HepG2 (cell line): Measurements from ENCODE around the gene PATZ1. TPM values are rescaled to one million over a fixed set of nuclear protein-coding genes. Genes with fewer than 3 reads are reported as not detected.

Experiments
- ARNT2 ChIP-seq: sonication (generic); formaldehyde crosslinking; IDR thresholded peaks from 2 replicates; pipeline ENCODE4 v1.8.0; 2022; ENCODE audit warnings: mild to moderate bottlenecking, low read depth, missing genetic modification reagents, moderate library complexity
- FOXK1 ChIP-seq: sonication (generic); formaldehyde crosslinking; IDR thresholded peaks from 2 replicates; pipeline ENCODE4 v1.4.0; 2020; ENCODE audit warnings: low read depth, missing genetic modification reagents, borderline replicate concordance
- GABPB1 ChIP-seq: IDR thresholded peaks from 2 replicates; pipeline ENCODE4 v1.6.1; 2016; ENCODE audit warnings: mild to moderate bottlenecking, missing genetic modification reagents, moderate library complexity, missing compliant biosample characterization
- HNF4G ChIP-seq, 2 experiments: sonication (generic) in 1 of 2; formaldehyde crosslinking in 1 of 2; IDR thresholded peaks; 2 replicates each; pipeline versions ENCODE4 v1.4.0 to v1.6.1; 2011 to 2020; ENCODE audit warnings: borderline replicate concordance in 2 of 2, low read depth in 2 of 2, mild to moderate bottlenecking in 2 of 2, low read length in 1 of 2, missing genetic modification reagents in 1 of 2, moderate library complexity in 1 of 2
- KDM3A ChIP-seq: IDR thresholded peaks from 2 replicates; pipeline ENCODE4 v1.6.1; 2018; ENCODE audit warnings: low read depth, missing compliant biosample characterization
- MIER3 ChIP-seq: IDR thresholded peaks from 2 replicates; pipeline ENCODE4 v1.6.1; 2016; ENCODE audit warnings: missing compliant biosample characterization, borderline replicate concordance
- MIXL1 ChIP-seq: IDR thresholded peaks from 2 replicates; pipeline ENCODE4 v1.6.1; 2016
- MTA1 ChIP-seq: sonication (generic); formaldehyde crosslinking; IDR thresholded peaks from 2 replicates; pipeline ENCODE4 v1.4.0; 2020; ENCODE audit warnings: missing genetic modification reagents, mild to moderate bottlenecking, borderline replicate concordance
- MYC ChIP-seq: sonication (generic); formaldehyde crosslinking; IDR thresholded peaks from 2 replicates; pipeline ENCODE4 v1.9.0; 2021; ENCODE audit warnings: missing genetic modification reagents, borderline replicate concordance
- PRPF4 ChIP-seq: fragments of 200-400 bp; formaldehyde crosslinking; IDR thresholded peaks from 2 replicates; pipeline ENCODE4 v1.6.1; 2016; ENCODE audit warnings: low read length, low read depth; ENCODE audit not compliant: poor library complexity, severe bottlenecking
- SOX5 ChIP-seq: IDR thresholded peaks from 2 replicates; pipeline ENCODE4 v1.6.1; 2016; ENCODE audit warnings: borderline replicate concordance
- STAG1 ChIP-seq: sonication (generic); formaldehyde crosslinking; IDR thresholded peaks from 2 replicates; pipeline ENCODE4 v1.4.0; 2020; ENCODE audit warnings: missing genetic modification reagents
- ZNF121 ChIP-seq: sonication (generic); formaldehyde crosslinking; IDR thresholded peaks from 2 replicates; pipeline ENCODE4 v1.5.0; 2020; ENCODE audit warnings: mild to moderate bottlenecking, missing genetic modification reagents
- ZNF660 ChIP-seq: sonication (generic); formaldehyde crosslinking; IDR thresholded peaks from 2 replicates; pipeline ENCODE4 v1.5.1; 2020; ENCODE audit warnings: mild to moderate bottlenecking, low read depth, missing genetic modification reagents, borderline replicate concordance
- ZNF883 ChIP-seq: sonication (generic); formaldehyde crosslinking; IDR thresholded peaks from 2 replicates; pipeline ENCODE4 v1.5.1; 2020; ENCODE audit warnings: mild to moderate bottlenecking, missing genetic modification reagents; ENCODE audit errors: not compliant biosample characterization
- polyA plus RNA-seq, 8 experiments: library from polyadenylated mRNA; depleted of rRNA in 3 of 8; stranded (reverse) in 7 of 8; unstranded in 1 of 8; fragments of >200 nt; fragmentation: Illumina TruSeq in 4 of 8; extraction: Trizol in 4 of 8; gene quantifications; 2 replicates each; pipeline versions ENCODE4 v1.2.1 to v1.2.3, GENCODE V29; 2011 to 2016; ENCODE audit warnings: low read depth in 4 of 8, missing spikeins in 1 of 8, mixed read lengths in 1 of 8; ENCODE audit not compliant: insufficient read depth in 1 of 8
- total RNA-seq, 5 experiments: library from RNA; depleted of rRNA; stranded (reverse); fragments of >200 nt; fragmentation: Illumina TruSeq; extraction: Trizol; gene quantifications; 2 replicates each; pipeline ENCODE4 v1.2.3, GENCODE V29; 2016; ENCODE audit warnings: low read depth in 1 of 5
- TF ChIP-seq, protein P1 (sequence below): sonication (generic); formaldehyde crosslinking; IDR thresholded peaks from 2 replicates; pipeline ENCODE4 v1.4.0; 2020; ENCODE audit warnings: mild to moderate bottlenecking, missing genetic modification reagents, borderline replicate concordance
- TF ChIP-seq, protein P2 (sequence below): sonication (generic); formaldehyde crosslinking; IDR thresholded peaks from 2 replicates; pipeline ENCODE4 v1.5.1; 2020; ENCODE audit warnings: missing genetic modification reagents, mild to moderate bottlenecking, borderline replicate concordance
- TF ChIP-seq, protein P3 (sequence below): sonication (generic); formaldehyde crosslinking; IDR thresholded peaks from 2 replicates; pipeline ENCODE4 v1.5.0; 2020; ENCODE audit warnings: missing genetic modification reagents

PATZ1 gene
- total and polyA plus RNA-seq, 2 of the 13 experiments (the other 11 are each of a cell fraction or from before 2014, with no cell fraction given), result 24.9 to 30.5 TPM

DNA sequence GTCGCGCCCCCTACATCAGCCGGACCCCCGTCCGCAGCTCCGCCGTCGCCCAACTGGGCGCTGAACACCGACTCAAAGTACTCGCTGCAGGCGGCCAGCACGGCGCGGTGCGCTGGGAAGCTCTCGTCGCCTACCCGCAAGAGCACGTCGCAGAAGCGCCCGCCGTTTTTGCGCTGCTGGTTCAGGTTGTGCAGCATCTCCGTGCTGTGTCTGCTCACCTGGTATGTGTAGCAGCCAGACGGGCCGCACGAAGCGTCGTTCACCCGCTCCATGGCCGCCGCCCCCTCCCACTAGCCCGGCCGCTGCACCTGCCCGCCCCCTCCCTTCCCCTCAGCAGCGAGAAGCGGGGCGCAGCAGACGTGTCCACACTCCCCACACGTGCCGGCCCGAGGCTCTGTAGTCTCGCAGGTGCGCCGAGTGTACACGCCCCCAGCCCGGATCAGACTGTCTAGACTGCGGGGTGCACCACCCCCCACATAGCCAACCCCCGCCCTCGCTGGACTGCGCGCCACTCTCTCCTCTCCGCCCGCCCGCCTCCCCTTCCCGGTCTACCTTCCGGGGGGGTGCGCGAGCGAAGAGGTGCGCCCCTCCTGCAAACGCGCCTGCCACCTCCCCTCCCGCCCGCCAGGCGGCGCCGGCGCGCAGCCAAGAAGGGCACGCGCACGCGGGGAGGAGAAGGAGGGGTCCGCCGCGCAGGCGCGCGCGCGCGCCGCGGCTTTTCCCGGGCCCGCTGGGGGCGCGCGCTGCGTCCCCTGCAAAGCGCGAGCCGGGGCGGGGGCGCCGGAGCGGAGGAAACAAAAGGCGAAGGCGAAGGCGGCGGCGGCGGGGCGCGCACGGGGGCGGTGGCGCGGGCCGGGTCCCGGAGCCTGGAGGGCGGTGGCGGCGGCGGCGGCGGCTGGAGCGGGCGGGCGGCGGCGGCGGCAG is 553 bp downstream of the PATZ1 start (continued):
- TF ChIP-seq, protein P1, sequence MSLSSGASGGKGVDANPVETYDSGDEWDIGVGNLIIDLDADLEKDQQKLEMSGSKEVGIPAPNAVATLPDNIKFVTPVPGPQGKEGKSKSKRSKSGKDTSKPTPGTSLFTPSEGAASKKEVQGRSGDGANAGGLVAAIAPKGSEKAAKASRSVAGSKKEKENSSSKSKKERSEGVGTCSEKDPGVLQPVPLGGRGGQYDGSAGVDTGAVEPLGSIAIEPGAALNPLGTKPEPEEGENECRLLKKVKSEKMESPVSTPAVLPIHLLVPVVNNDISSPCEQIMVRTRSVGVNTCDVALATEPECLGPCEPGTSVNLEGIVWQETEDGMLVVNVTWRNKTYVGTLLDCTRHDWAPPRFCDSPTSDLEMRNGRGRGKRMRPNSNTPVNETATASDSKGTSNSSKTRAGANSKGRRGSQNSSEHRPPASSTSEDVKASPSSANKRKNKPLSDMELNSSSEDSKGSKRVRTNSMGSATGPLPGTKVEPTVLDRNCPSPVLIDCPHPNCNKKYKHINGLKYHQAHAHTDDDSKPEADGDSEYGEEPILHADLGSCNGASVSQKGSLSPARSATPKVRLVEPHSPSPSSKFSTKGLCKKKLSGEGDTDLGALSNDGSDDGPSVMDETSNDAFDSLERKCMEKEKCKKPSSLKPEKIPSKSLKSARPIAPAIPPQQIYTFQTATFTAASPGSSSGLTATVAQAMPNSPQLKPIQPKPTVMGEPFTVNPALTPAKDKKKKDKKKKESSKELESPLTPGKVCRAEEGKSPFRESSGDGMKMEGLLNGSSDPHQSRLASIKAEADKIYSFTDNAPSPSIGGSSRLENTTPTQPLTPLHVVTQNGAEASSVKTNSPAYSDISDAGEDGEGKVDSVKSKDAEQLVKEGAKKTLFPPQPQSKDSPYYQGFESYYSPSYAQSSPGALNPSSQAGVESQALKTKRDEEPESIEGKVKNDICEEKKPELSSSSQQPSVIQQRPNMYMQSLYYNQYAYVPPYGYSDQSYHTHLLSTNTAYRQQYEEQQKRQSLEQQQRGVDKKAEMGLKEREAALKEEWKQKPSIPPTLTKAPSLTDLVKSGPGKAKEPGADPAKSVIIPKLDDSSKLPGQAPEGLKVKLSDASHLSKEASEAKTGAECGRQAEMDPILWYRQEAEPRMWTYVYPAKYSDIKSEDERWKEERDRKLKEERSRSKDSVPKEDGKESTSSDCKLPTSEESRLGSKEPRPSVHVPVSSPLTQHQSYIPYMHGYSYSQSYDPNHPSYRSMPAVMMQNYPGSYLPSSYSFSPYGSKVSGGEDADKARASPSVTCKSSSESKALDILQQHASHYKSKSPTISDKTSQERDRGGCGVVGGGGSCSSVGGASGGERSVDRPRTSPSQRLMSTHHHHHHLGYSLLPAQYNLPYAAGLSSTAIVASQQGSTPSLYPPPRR (CRISPR knock-in tag), result 0 out of 2 replicates have a peak, but pooled peaks have one; percentile 21
- peak; percentile 30; the same call in 1 of the 2 replicates for TF ChIP-seq MIXL1 (CRISPR knock-in tag)
- TF ChIP-seq MTA1 (CRISPR knock-in tag), result peak; percentile 68; the same call in 1 of the 2 replicates
- peak; percentile 66; the same call in 1 of the 2 replicates for TF ChIP-seq ARNT2
- TF ChIP-seq SOX5 (CRISPR knock-in tag), result no peak
- TF ChIP-seq STAG1 (CRISPR knock-in tag), result peak; percentile 50
- TF ChIP-seq ZNF660 (CRISPR knock-in tag), result no peak
- no peak for TF ChIP-seq PRPF4
- TF ChIP-seq KDM3A (CRISPR knock-in tag), result 0 out of 2 replicates have a peak, but pooled peaks have one; percentile 60
- TF ChIP-seq, protein P2, sequence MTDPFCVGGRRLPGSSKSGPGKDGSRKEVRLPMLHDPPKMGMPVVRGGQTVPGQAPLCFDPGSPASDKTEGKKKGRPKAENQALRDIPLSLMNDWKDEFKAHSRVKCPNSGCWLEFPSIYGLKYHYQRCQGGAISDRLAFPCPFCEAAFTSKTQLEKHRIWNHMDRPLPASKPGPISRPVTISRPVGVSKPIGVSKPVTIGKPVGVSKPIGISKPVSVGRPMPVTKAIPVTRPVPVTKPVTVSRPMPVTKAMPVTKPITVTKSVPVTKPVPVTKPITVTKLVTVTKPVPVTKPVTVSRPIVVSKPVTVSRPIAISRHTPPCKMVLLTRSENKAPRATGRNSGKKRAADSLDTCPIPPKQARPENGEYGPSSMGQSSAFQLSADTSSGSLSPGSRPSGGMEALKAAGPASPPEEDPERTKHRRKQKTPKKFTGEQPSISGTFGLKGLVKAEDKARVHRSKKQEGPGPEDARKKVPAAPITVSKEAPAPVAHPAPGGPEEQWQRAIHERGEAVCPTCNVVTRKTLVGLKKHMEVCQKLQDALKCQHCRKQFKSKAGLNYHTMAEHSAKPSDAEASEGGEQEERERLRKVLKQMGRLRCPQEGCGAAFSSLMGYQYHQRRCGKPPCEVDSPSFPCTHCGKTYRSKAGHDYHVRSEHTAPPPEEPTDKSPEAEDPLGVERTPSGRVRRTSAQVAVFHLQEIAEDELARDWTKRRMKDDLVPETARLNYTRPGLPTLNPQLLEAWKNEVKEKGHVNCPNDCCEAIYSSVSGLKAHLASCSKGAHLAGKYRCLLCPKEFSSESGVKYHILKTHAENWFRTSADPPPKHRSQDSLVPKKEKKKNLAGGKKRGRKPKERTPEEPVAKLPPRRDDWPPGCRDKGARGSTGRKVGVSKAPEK (CRISPR knock-in tag), result no peak
- peak; percentile 29; the same call in 1 of the 2 replicates for TF ChIP-seq MYC (CRISPR knock-in tag)
- no peak for TF ChIP-seq FOXK1
- peak; percentile 12; the same call in 1 of the 2 replicates for TF ChIP-seq GABPB1 (CRISPR knock-in tag)
- TF ChIP-seq HNF4G (IDR thresholded peaks at IDR 0.05; ENCODE audit: borderline replicate concordance, low read depth, low read length), result no peak
- TF ChIP-seq HNF4G (CRISPR knock-in tag; IDR thresholded peaks at IDR 0.05; ENCODE audit: borderline replicate concordance, low read depth), result peak; percentile 45; the same call in 1 of the 2 replicates
- TF ChIP-seq ZNF883, result no peak
- TF ChIP-seq MIER3 (CRISPR knock-in tag), result 0 out of 2 replicates have a peak, but pooled peaks have one; percentile 37
- TF ChIP-seq ZNF121 (CRISPR knock-in tag), result 0 out of 2 replicates have a peak, but pooled peaks have one; percentile 25
- TF ChIP-seq, protein P3, sequence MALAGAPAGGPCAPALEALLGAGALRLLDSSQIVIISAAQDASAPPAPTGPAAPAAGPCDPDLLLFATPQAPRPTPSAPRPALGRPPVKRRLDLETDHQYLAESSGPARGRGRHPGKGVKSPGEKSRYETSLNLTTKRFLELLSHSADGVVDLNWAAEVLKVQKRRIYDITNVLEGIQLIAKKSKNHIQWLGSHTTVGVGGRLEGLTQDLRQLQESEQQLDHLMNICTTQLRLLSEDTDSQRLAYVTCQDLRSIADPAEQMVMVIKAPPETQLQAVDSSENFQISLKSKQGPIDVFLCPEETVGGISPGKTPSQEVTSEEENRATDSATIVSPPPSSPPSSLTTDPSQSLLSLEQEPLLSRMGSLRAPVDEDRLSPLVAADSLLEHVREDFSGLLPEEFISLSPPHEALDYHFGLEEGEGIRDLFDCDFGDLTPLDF (CRISPR knock-in tag), result 0 out of 2 replicates have a peak, but pooled peaks have one; percentile 14
